ENCODE measurements around the gene GALNT18.

Gene GALNT18

GRCh38 chr11:11241284-11241683 is 380.5 kb downstream of the GALNT18 start:
- DNase-seq (ENCODE audit: low read depth in 2 of 2): no peak

GRCh38 chr11:11239959-11240358 is 381.8 kb downstream of the GALNT18 start:
- DNase-seq (ENCODE audit: low read depth in 2 of 2): no peak

DNA sequence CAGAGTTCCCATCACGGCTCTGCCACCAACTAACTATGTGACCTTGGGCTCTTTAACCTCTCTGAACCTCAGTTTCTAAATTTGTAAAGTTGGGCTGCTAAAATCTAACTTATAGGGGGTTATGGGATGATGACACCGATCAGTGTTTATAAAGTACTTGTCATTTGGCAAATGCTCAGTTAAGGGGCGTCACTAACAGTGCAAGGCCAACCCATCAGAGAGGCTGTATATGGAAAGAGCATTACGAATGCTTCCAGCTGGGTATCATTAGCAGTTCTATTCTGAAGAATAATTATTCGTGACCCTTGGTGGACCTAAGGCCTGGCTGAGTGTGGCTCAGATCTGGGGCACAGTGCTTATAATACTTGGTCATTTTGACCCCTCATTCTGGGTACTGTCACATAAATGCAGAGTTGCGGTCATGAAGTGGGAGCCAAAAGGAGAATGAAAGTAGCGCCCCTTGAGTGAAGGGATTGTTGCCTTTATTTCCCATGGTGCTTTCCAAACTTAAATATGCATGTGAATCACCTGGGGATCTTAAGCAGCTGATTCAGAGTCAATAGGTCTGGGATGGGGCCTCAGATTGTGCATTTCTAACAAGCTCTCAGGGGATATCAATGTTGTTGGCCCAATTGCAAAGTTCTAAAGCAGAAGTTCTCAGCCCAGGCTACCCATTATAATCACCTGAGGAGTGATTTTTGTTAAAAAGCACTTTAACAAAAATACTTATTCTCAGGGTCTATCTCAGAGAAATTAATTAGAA is 384.6 kb downstream of the GALNT18 start:
- DNase-seq (ENCODE audit: low read depth in 2 of 2): no peak

GRCh38 chr11:11236498-11237059 is 385.2 kb downstream of the GALNT18 start:
- DNase-seq (ENCODE audit: low read depth in 2 of 2): no peak

DNA sequence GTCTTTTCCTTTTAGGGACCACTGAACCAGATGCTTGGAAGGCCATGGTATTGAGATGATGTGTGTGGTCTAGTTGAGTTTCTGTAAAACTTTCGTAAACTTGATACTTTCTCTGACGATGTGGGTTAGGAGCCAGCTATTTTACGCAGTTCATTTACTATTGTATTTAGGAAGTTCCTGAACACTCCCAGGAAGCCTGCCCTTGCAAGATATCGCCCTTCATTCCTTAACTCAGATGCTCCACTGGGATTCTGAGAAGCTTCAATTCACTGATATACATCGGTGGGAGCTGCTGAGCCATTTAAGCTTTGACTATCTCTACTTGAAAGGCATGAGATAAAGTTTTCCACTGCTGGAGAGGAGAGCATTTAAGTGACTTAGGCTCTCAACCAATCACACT is 390.0 kb downstream of the GALNT18 start:
- DNase-seq (ENCODE audit: low read depth in 2 of 2): no peak

DNA sequence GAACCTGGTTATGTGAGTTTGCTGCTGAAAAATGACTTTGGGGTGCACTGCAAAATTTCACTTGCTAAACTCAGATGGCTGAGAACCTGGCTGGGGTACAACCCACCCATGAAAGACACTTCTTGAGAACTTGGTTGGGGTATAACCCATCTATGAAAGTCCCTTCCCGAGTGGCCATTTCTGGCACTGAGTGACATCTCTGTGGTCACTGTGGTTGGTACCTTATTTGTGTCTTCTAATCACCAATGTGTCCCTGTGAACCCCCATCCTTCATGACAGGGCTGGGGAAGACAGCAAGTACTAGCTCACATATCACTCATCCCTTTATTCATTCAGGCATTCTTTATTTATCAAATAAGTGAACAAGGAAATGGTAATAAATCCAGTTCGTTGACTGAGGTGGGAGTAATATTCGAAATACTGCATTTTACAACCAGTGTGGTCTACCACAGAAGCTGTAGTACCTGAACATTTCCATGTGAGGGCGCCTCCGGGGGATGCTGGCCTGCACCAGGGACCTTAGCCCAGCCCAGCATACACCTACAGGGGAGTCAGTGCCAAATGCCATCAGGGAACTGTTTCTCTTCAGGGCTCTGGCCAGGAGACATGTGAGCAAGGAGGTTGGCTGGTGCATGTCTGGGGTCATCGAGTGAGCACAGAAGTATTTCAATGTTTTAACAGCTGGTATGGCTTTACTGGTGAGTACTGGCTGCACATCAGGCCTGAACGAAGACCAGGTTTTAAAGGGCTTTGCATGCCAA is 390.8 kb downstream of the GALNT18 start:
- DNase-seq (ENCODE audit: low read depth in 2 of 2): no peak

DNA sequence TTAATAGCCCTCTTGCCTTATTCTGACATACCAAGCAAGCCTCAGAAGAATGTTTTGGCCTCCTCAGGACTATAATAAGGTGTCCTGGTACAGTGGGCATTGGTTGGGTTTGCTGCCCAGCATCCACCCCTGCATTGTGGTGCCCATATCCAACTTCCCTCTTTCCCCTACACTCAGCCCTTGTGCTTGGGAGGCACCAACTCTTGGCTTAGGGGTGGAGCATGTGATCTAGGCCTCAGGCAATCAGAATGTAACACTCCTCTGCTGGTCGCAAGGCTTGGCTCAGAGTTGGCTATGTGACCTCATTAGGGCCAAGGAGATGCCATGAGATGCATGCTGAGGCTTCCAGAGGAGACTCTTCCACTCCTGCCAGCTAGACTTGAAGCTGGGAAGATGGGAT is 391.7 kb downstream of the GALNT18 start:
- no peak for DNase-seq (ENCODE audit: low read depth in 2 of 2)

- DNase-seq (ENCODE audit: low read depth in 2 of 2): no peak
These were observed 392.2 kb downstream of the GALNT18 start for GRCh38 chr11:11229647-11230046.

- DNase-seq (ENCODE audit: low read depth in 2 of 2): no peak
These were observed 394.3 kb downstream of the GALNT18 start for GRCh38 chr11:11227296-11228085.
